GM19025 (cell line): ENCODE data around the gene STK31.
"Not testable (repeated sequence)": the region's sequence is repeated elsewhere in the genome, so short reads cannot be mapped to it uniquely, and the experiment has no call there.

Experiments
- ATAC-seq: cut with Tn5 transposase; IDR thresholded peaks from one replicate; pipeline ENCODE4 v1.9.1; 2021; ENCODE audit warnings: mild to moderate bottlenecking, low read depth, moderate library complexity; ENCODE audit not compliant: unreplicated experiment

Gene STK31

DNA sequence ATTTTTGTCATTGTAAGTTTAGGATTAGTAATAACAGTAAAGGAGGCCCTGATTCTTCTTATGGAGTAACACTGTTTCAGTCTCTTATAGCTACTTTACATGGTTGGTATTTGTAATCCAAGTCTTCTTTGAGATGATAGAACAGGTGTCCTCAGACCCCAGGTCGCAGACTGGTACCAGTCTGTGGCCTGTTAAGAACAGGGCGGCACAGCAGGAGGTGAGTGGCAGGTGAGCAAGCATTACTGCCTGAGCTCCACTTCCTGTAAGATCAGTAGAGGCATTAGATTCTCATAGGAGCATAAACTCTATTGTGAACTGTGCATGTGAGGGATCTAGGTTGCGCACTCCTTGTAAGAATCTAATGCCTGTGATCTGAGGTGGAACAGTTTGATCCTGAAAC lies 77.3 kb downstream of the STK31 start:
- ATAC-seq = no peak

DNA sequence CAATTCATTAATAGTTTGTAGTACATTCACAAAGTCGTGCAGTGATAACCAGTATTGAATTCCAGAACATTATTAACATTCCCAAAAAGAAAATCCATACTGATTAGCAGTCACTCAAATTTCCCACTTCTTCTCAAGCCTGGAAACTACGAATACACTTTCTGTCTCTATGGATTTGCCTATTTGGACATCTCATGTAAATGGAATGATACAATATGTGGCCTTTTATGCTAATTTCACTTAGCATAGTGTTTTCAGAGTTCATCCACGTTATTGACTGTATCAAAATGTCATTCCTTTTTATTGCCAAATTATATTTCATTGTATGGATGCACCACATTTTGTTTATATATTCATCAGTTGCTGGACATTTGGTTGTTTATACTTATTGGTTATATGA lies 78.8 kb downstream of the STK31 start:
- no peak for ATAC-seq

DNA sequence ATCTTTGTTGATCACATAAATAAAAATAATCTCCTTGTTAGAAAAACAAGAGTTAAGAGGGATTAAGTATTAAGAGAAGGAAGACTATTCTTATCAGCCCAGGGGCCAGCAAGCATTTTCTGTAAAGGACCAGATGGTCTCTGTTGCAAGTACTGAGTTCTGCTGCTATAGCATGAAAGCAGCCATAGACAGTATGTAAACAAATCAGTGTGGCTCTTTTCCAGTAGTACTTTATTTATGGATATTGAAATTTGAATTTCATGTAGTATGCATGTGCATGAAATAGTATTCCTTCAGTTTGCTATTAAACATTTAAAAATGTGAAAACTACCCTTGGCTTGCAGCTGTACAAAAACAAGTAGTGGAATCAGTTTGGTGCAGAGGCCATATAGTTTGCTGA lies 81.7 kb downstream of the STK31 start:
- no peak for ATAC-seq

DNA sequence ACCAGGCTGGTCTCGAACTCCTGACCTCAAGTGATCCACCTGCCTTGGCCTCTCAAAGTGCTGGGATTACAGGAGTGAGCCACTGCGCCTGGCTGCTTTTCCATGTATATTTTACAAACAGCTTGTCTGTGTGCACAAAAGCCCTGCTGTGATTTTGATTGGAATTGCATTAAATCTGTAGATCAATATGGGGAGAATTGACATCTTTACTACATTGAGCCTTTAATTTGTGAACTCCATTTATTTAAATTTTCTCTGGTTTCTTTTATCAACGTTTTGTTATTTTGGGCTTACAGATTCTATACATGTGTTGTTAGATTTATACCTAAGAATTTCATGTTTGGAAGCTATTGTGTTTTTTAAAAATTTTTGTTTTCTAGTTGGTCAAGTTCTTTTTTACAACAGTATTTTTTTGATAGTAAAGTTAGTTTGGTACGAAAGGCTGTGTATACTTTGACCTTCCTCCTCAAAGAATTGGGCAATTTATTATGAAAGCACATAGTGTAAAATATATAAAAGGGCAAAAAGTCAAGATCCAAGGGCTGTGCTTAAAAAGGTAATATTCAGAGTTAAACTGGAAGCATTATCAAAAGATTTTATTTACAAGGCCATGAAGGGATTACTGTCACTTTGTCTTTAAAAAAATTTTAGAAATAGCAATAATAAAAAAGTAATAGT lies 92.8 kb downstream of the STK31 start:
- no peak for ATAC-seq

DNA sequence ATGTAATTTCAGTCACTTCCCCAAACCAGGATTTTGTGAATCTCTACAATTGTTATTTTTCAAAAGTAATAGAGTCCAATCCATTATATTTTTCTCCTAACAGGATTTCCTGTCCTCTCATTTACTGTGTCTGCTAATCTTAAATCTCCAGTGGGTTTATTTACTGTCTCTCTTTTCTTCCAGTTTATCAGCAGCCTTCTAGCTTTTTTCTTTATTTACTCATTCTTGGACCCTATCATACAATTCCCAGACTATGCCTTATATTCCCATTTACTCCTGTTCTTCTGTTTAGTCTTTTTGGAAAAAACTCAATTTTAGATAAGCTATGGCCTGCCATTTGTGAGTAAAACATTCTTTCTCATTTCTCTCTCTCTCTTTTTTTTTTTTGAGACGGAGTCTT lies 94.7 kb downstream of the STK31 start:
- ATAC-seq = no peak

DNA sequence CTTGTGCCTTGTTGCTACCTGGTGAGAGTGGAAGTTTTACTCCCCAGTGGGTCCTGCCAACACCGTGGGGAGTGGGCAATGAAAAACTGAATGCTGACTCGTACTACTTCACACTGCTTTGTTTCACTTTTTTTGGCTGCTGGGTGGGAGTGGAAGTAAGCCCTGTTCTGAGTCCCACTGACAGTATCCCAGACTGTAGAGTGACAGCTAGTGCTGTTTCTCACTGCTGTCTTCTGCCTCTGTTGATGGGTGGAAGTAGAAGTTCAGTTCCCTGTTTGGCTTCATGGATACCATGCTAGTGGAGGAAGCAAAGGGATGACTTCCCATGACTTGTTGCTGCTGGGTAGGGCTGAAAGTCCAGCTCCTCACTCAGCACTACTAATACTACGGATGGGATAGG lies 98.4 kb downstream of the STK31 start:
- ATAC-seq = no peak

DNA sequence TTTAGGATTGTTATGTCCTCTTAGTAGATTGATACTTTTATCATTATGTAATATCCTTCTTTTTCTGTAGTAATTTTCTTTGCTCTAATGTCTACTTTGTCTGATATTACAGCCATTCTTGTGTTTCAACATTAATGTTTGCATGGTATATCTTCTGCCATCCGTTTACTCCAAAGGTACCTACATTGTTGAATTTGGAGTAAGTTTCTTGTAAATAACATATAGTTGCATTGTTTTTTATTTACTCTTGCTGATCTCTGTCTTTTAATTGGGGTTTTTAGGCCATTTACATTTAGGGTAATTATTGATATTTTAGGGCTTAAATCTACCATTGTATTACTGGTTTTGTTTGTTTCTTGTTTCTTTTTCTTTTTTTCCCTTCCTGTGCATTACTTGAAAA lies 100.1 kb downstream of the STK31 start:
- ATAC-seq = no peak

DNA sequence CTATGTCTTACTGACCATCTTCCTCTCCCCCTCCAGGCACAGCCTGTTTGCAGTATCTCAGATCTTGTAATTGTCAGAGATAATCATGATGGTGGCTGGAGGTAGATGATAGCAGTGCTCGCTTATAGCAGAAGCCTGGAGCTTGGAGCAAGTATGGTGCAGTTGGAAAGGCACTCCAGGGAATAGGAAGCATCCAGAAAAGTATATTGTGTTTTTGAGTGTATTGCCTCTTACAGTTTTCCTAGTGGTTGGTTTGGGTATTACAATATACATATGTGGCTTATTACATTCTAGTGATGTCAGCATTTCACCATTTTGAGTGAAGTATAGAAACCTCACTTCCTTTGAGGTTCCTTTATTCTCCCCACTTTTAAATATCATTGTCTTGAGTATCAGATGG lies 101.5 kb downstream of the STK31 start:
- ATAC-seq = no peak

DNA sequence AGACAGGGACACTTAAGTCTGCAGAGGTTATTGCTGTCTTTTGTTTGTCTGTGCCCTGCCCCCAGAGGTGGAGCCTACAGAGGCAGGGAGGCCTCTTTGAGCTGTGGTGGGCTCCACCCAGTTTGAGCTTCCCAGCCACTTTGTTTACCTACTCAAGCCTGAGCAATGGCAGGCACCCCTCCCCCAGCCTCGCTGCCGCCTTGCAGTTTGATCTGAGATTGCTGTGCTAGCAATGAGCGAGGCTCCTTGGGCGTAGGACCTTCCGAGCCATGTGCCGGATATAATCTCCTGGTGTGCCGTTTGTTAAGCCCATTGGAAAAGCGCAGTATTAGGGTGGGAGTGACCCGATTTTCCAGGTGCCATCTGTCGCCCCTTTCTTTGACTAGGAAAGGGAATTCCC lies 118.1 kb downstream of the STK31 start:
- ATAC-seq = not testable (repeated sequence)

DNA sequence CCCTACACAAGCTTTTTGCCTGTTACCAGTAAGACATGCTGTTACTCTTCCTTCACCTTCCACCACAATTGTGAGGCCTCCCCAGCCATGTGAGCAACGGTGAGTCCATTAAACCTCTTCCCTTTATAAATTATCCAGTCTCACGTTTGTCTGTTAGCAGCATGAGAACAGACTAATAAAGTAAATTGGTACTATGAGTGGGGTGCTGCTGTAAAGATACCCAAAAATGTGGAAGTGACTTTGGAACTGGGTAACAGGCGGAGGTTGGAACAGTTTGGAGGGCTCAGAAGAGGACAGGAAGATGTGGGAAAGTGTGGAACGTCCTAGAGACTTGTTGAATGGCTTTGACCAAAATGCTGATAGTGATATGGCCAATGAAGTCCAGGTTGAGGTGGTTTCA lies 122.7 kb downstream of the STK31 start:
- not testable (repeated sequence) for ATAC-seq

DNA sequence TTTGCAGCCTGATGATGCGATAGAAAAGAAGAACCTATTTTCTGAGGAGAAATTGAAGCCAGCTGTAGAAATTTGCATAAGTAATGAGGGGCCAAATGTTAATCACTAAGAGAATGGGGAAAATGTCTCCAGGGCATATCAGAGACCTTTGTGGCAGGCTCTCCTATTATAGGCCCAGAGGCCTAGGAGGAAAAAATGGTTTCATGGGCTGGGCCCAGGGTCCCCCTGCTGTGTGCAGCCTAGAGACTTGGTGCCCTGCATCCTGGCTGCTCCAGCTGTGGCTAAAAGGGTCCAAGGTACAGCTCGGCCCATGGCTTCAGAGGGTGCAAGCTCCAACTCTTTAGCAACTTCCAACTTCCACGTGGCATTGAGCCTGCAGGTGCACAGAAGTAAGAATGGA lies 123.4 kb downstream of the STK31 start:
- ATAC-seq = no peak

DNA sequence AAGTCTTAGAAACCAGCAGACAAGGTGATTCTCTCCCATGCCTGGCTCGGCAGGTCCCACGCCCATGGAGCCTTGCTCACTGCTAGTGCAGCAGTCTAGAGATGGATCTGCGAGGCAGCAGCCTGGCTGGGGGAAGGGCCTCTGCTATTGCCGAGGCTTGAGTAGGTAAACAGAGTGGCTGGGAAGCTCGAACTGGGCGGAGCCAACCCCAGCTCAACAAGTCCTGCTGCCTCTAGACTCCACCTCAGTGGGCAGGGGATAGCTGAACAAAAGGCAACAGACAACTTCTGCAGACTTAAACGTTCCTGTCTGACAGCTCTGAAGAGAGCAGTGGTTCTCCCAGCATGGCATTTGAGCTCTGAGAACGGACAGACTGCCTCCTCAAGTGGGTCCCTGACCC lies 134.8 kb downstream of the STK31 start:
- ATAC-seq = not testable (repeated sequence)

DNA sequence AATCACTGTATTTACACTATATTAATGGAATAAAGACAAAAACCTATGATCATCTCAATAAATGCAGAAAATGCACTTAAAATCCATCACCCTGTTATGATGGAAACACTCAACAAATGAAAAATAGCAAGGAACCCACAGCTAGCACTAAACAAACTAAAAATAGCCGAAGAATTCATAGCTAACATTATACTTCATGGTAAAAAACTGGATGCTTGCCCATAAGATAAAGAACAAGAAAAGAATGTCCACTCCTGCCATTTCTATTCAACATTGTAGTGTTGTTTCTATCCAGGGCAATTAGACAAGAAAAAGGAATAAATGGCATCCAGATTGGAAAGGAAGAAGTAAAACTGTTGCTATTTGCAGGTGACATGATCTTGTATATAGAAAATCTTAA lies 142.1 kb downstream of the STK31 start:
- no peak for ATAC-seq

DNA sequence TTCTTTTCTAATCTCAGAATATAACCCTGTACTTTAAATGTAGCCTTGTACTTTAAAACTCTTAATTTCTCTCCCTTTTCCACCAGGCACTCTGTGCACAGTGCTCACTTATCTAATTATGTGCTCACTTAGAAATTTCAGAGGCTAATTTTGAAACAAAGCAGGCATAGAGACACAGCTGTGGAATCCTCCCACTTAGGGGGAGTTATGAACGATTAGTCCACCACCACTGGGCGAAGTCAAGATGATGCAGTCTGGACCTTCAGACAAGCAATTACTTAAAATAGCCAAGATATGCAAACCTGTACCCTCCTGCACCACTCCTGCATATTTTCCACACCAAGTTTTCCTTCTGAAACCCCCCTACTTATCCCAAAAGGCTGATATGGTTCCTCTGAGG lies 143.0 kb downstream of the STK31 start:
- ATAC-seq = no peak

DNA sequence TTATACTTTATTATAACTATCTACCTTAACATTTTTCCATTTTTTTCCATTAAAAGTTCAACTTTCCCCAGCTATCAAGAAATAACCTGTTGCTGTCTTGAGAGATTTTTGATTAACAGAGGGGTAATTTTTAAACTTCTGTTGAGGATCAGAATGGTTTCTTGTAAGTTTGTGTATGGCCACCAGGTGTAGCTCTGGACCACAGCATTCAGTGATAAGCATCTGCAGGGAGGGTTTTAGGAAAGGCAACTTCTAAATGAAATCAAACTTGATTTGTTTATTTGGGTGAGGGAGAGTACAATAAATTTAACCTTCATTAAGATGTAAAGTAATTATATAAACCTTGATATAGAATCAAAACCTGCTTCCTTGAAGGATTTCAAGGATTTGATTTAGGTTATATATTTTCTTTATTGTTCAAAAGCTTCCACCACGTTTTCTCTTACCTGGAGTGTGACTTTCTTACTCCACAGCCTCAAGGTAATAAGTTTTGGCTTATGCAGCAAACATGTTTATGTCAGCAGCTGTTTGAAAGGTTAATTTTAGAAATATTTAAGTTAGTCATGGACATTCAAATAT lies 153.3 kb downstream of the STK31 start:
- no peak for ATAC-seq

DNA sequence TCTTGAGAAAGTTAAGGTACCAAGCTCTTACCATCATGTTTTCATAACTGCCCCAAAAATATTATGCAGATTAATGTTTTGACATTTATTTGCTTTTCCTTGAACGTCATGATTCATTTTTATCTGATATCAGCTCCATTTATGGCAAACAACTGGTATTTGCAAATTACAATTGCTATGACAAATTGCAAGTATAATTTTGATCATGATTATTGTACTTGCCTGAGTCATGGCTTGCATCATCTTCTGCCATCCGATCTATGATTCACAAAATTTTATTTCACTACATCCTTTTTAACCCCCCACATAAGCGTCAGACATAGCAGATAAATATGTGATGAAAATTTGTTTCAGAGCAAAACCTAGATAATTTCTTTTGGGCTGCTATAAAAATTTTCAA lies 155.0 kb downstream of the STK31 start:
- no peak for ATAC-seq

DNA sequence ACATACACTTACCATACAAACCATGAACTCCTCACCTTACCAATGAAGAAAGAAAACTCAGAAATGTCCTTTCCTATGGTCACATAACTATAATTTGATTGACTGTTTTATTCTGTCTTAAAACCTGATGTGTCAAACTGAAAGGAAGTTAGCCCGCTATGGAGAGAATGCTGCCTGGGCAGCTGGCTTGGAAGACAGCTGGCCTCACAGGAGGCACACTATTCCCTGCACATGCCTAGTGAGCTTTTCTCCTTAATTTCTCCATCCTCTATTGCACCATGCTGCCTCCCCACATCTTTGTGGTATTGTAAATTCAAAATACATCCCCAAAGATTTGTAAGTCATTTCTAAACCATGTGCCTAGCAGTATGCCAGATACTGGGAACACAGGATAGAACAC lies 163.3 kb downstream of the STK31 start:
- no peak for ATAC-seq

DNA sequence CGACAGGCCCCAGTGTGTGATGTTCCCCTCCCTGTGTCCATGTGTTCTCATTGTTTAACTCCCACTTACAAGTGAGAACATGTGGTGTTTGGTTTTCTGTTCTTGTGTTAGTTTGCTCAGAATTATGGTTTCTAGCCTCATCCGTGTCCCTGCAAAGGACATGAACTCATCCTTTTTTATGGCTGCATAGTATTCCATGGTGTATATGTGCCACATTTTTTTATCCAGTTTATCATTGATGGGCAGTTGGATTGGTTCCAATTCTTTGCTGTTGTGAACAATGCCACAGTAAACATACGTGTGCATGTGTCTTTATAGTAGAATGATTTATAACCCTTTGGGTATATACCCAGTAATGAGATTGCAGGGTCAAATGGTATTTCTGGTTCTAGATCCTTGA lies 166.5 kb downstream of the STK31 start:
- not testable (repeated sequence) for ATAC-seq
